GM20431 (cell line): ENCODE data around the gene TNRC6C.
"Not testable (repeated sequence)": the region's sequence is repeated elsewhere in the genome, so short reads cannot be mapped to it uniquely, and the experiment has no call there.

Experiments
- in situ Hi-C: fragments of 300-500 bp; cut with MseI, MboI; formaldehyde crosslinking; loops from one replicate; pipeline ENCODE4 v1.15.0; 2020; ENCODE audit warnings: low sequenced_read_pairs; ENCODE audit not compliant: unreplicated experiment

Gene TNRC6C

DNA sequence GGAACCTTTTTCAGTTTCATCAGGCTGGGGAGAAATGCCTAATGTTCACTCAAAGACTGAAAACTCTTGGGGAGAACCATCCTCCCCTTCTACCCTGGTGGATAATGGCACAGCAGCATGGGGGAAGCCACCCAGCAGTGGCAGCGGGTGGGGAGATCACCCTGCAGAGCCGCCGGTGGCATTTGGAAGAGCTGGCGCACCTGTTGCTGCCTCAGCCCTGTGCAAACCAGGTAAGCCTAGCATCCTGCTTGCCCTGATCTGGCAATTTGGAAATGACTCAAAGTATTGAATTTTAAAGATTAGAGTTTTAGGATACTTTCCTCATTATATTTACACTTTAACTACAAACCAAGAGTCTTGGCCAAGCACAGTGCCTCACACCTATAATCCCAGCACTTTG lies 106.2 kb downstream of the TNRC6C start:
- in situ Hi-C loops, result no loop called here

DNA sequence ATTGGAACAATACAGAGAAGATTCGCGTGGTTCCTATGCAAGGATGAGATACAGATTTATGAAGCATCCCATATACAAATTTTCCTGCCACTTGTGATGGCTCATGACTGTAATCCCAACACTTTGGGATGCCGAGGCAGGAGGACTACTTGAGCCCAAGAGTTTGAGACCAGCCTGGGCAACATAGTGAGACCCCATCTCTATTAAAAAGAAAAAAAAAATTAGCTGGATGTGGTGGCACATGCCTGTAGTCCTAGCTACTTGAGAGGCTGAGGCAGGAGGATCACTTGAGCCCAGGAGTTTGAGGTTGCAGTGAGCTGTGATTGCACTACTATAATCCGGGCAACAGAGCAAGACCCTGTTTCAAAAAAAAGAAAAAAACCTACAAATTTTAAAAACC lies 108.5 kb downstream of the TNRC6C start:
- in situ Hi-C loops, result not testable (repeated sequence)

DNA sequence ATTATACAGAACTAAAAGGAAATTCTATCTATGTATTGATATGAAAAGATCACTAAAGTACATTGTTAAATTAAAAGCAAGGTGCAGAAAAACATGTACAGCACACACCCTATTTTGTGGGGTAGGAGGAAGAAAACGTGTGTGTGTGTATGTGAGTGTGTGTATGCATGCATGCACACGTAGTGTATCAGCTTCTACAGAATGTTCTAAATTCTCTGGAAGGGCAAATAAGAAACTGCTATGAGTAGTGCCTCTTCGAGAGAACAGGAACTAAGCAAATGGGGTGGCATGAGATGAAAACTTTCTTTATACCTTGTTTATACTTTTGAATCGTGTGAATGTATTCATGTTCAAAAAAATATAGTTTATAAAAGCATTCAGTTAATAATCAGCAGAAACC lies 111.2 kb downstream of the TNRC6C start:
- in situ Hi-C loops, result no loop called here

DNA sequence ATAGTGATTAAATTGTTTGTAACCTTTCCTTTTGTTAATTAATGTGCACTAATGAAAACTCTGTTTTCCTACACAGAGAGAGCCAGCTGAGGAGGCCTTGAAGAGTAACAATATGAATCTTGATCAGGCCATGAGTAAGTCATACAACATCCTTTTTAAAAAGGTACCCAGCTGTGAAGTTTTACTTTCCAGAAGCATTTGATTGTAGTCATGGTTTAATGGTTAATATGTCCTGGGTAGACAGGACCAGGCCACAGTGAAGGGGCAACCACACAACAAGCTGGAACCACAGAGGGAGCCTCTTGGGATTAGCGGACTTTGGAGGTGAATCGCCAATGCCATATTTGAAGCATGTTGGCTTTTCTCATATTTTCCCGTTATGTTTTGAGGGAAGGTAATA lies 114.5 kb downstream of the TNRC6C start:
- in situ Hi-C loops, result no loop called here

DNA sequence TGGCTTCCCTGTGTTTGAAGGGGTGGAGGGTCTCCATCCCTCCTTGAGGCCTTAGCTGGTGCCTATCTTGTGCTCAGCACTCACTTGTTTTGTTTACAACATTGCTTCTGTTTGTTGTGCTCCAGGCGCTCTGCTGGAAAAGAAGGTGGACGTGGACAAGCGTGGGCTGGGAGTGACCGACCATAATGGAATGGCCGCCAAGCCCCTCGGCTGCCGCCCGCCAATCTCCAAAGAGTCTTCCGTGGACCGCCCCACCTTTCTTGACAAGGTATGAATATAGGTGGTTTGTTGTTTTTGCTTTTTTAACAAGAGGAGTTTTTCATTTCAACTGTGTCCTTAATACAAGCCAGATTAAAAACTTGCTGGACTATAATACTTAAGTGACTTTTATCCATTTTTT lies 116.5 kb downstream of the TNRC6C start:
- in situ Hi-C loops, result no loop called here

DNA sequence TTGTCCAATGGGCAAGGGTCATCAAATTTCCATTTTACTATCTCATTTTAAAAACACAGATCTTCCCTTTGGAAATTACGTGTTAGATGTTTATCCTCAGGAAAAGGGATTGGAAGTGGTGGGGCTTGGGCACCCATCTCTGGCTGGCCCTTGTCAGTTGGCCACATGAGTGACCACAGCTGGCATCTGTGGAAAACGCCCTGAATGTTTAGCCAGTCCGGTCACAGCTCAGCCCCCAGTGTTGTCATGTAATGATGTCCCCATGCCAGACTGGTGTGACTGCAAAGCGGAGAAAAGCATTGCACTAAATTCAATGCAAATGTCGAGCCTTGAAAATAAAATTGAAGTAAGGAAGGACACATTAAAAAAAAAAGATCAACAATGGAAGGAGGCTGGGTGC lies 117.0 kb downstream of the TNRC6C start:
- in situ Hi-C loops, result no loop called here

DNA sequence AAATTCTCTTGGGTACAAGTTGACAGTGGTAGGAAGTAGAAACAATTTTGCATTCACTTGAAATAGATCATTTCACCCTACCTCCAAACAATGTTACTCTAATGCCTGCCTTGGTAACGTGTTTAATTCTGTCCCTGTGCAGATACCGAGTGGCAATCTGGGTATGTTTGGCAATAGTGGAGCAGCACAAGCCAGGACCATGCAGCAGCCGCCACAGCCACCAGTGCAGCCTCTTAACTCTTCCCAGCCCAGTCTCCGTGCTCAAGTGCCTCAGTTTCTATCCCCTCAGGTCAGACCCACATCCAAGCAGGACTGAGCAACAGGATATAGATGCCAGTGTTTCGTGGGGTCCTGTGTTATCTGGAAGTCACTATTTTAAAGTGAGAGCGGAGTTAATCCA lies 120.8 kb downstream of the TNRC6C start:
- in situ Hi-C loops, result no loop called here

DNA sequence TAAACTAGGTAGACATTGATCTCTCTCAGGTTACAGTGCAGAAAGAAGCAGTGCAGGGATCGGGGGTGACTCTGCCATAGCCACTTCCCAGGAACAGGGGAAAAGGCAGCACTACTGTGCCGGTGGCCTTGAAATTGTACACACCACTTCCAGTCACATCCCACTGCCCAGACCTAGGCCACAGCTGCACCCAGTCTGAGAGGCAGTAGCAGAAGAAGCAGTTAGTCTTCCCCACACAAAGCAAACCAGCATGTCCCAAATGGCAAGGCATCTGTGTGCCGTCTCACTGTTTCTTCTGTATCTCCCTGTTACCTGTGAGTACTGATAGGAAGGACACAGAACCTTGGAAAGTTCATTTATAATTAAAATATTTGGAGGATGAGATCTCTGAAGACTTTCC lies 123.0 kb downstream of the TNRC6C start:
- in situ Hi-C loops, result no loop called here

DNA sequence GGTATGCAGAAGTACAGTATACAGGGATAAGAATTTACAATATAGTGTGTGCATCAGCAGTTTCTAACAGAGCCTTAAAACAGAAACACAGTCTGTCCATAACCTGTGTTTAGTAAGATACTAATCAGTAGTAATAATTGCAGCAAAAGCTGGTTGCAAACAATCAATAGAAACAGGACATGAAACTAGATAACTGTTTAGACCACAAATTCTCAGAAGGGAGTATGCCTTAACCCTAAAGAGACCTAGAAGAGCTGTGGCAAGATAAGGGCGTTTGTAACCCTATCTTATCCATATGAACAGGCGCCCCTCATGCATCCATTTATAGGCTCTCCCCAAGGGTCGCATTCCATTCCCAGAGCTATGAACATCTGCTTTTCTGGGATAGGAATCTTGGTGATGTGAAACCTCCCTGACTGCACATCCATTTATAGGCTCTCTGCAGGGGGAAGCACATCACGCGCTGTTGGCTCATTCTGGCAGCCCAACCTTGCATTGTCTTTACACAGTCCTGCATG lies 123.9 kb downstream of the TNRC6C start:
- in situ Hi-C loops, result not testable (repeated sequence)

DNA sequence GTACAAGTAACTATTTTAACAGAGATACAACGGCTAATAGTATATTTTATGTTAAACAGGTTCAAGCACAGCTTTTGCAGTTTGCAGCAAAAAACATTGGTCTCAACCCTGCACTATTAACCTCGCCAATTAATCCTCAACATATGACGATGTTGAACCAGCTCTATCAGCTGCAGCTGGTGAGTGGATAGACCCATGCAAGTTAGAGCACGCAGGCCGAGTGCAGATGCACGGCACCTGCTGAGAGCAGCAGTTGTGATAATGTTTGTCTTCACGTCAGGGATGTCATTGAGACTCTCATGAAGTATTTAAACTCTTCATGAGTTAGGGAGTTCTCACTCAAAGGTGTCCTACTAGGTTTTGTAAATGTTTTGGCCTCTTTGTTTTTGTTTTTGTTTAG lies 124.5 kb downstream of the TNRC6C start:
- in situ Hi-C loops, result no loop called here

DNA sequence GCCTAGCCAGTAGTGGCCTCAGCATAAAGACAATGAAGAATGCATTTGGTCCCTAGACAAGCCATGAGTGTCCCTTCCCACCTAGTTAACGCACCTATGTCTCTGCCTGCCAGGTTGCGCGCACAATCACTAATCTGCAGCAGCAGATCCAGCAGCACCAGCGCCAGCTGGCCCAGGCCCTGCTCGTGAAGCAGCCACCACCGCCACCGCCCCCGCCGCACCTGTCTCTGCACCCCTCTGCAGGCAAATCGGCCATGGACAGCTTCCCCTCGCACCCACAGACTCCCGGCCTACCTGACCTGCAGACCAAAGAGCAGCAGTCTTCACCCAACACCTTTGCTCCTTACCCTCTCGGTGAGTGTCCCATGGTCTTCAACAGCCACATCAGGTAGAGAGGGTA lies 128.2 kb downstream of the TNRC6C start:
- in situ Hi-C loops, result no loop called here

DNA sequence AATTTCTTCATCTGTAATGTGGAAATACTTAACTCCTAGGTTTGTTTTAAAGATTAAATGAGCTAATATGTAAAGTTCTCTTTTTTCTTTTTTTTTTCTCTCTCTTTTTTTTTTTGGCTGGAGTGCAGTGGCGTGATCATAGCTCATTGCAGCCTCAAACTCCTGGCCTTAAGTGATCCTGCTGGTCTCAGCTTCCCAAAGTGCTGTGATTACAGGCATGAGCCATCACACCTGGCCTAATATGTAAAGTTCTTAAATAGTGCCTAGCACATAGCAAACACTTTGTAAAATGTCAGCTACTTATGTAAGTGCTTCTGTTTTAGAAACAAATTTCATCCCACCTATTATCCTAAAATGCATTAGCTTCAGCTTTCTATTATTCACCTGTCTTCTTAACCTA lies 130.0 kb downstream of the TNRC6C start:
- in situ Hi-C loops, result no loop called here

DNA sequence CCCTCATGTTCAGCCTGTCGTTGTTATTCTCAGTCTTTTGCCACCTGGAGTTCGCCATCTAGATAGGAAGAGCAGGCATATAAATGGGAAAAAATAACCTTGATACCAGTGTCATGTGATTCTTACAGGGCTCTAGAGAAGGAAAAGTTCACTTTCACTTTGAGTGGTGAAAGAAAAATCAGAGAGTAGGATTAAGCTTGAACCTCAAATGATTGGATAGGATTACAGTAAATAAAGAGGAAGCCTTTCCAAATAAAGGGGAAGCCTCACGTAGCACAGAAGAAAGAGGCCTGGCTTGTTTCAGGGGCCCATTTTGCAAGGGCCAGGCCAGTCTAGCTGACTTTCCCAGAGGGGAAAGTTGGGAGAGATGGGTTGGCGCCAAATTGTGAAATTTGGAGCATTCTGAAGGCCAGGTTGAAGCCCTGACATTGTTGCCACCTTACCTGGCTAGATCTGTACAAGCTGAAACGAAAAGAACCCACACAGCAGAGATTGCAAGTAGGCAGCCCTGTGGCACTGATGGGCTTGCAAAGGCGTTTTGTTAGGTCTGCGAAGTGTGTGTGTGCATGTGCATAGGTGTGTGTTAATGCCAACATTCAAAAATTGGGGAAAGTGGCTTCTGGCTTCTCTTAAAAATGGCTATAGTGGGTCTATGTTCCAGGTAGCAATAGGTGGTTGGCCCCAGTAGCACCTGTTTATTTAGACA lies 131.2 kb downstream of the TNRC6C start:
- in situ Hi-C loops, result no loop called here

DNA sequence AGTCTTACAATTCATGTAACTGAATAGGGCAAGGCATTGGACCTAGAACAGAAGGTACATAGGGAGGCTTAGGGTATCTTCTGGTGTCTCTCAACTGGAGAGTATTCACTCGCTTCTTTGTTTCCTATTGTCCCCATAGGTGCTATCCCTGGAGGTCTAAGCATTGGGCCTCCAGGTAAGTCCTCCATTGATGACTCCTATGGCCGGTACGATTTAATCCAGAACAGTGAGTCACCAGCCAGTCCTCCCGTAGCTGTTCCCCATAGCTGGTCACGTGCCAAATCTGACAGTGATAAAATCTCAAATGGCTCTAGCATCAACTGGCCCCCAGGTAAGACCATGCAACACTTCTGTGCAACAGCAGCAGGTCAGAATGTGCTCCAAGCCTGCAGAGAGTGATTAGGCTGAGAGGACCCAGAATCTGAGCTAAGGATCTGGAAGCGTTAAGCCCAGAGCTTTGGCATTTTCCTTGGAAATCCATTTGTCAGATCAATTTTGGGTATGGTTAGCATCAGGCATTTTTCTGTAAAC lies 134.4 kb downstream of the TNRC6C start:
- in situ Hi-C loops, result no loop called here

DNA sequence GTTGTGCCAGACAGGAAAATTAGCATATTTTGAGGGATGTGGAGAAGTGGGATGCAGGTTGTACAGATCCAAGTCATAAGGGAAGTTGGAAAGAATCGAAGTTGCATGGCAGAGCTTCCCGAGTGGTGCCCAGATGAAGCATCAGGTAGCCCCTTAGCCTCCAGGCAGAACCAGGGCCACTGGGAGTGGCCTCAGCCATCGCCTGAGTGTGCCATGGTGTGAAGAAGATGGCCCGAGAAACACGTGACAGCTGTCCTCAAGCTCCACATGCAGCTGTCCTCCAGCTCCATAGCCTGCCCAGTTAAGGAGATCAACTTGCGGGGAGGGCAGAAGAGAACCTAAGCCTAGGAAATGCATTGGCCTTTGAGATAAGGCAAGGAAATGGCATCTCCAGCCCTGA lies 136.5 kb downstream of the TNRC6C start:
- in situ Hi-C loops, result no loop called here

DNA sequence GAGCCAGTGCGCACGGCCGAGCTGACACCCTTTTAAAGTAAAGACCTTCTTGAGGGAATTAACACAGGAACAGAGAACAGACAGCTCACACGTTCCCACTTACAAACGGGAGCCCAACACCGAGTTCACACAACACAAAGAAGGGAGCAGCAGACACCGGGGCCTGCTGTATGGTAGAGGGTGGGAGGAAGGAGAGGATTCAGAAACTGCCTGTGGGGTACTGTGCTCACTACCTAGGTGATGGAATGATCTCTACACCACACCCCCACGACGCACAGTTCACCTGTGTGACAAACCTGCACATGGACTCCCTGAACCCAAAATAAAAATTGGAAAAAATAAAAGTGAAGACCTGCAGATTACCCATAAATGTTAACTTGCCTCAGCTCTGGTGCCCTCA lies 137.6 kb downstream of the TNRC6C start:
- in situ Hi-C loops, result no loop called here

DNA sequence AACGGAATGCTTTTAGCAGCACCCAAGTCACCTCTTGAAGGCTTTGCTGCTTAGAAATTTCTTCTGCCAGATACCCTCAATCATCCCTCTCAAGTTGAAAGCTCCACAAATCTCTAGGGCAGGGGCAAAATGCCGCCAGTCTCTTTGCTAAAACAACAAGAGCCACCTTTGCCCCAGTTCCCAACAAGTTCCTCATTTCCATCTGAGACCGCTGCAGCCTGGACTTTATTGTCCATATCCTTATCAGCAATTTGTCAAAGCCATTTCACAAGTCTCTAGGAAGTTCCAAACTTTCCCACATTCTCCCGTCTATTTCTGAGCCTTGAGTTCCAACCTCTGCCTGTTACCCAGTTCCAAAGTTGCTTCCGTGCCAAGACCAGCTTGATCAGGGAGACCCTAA lies 142.6 kb downstream of the TNRC6C start:
- in situ Hi-C loops, result no loop called here

DNA sequence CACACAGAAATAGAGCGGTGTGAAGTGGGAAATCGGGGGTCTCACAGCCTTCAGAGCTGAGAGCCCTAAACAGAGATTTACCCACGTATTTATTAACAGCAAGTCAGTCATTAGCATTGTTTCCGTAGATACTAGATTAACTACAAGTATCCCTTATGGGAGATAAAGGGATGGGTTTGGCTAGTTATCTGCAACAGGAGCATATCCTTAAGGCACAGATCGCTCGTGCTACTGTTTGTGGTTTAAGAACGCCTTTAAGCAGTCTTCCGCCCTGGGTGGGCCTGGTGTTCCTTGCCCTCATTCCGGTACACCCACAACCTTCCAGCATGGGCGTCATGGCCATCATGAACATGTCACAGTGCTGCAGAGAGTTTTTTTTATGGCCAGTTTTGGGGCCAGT lies 143.0 kb downstream of the TNRC6C start:
- in situ Hi-C loops, result no loop called here

DNA sequence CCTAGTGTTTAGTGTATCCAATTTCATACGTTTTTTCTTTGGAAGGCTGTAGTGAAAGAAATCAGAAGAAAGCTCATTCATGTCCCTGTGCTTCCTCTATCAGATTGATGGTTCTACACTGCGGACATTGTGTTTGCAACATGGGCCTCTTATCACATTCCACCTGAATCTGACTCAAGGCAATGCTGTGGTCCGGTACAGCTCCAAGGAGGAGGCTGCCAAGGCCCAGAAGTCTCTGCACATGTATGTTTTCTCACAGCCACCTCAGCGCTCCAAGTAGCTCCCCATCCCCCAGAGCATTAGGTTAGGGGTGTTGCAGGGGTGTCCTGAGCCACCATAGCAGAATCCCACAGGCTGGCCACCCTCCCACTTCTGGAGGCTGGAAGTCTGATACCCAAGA lies 144.8 kb downstream of the TNRC6C start:
- in situ Hi-C loops, result no loop called here

DNA sequence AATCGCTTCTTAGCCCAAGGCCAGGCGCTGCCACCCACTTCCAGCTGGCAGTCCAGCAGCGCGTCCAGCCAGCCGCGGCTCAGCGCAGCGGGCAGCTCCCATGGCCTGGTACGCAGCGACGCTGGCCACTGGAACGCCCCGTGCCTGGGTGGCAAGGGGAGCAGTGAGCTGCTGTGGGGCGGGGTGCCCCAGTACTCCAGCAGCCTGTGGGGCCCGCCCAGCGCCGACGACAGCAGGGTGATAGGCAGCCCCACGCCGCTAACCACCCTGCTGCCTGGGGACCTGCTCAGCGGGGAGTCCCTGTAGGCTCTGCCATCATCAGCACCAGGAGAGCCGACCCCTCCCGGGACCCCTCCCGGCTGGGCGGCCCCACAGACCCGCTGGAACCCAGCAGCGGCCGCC lies 146.0 kb downstream of the TNRC6C start:
- in situ Hi-C loops, result no loop called here

DNA sequence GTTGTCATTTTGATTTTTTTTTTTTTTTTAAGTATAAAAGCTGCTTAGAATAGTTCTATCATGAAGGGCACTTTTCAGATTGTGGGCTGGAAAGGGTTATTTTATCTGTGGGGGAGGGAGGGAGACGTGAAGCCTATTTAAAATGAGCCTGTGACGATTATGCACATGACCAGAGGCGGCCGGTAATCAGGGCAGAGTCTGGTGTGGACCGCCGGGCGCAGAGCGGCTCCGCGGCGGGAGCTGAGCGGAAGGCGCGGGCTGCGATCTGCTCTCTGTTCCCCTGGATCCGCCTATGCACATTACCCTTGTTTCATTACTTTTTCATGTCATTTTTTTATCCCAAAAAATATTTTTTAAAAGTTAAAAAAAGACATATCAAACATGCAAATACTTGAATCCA lies 146.6 kb downstream of the TNRC6C start:
- in situ Hi-C loops, result no loop called here

DNA sequence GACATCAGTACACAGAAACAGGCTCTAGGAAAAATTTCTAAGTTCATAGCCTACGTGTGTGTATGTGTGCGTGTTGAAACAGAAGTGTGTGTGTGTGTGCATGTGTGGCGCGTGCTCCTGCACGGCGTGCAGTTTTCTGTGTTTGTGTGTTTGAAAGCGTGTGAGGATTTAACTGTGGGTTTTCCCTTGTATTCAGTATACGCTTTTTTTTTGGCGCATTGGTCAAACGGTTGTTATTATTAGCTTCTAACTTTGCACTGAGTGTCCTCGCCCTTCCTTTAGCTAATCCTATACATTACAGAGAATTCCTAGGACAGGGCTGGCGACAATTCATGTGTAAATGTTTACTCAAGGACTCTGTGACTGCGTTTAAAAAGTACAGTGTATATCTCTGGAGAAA lies 147.0 kb downstream of the TNRC6C start:
- in situ Hi-C loops, result no loop called here
